ENCODE measurements around the gene DSCAM. TPM values are rescaled to one million over a fixed set of nuclear protein-coding genes. Genes with fewer than 3 reads are reported as not detected.

The DSCAM gene
- total RNA-seq, 1 donor from 2014 or later = 0.06 TPM

DNA sequence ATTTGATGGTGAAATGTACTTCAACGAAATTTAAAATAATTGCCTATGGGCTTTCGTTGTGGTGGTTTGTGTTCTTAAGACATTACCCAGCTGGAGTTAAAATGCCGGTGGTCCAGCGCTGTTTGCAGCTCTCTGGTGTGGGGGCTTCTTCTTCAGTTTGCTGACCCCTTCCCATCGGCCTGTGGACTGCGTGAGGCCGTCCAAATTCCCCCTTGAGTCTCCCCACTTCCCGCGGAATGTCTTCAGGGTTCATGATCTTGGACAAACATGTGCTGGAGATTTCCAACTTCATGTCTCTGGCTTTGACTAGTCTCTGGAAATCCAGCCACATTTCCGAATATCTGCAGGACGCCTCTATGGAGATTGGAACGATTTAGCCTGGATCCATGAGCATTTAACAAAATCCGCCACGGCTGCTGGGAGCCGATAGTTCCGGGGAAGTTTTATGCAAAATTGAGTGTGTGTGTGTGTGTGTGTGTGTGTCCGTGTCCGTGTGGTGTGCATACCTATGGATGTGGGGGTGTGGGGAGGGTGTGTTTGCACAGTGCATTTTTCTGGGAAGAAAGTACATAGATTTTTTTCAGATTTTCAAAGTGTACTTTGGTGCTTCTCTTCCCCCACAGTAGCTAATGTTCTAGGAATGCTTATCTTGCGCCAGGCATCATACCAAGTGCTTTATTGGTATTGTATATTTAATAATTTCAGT, 862.5 kb downstream of the DSCAM start:
- no peak overlapping the region for H3K4me3 ChIP-seq (ENCODE audit: low read depth, low read length)
- TF ChIP-seq CTCF (conservative IDR thresholded peaks at IDR 0.05; ENCODE audit: low read depth, low read length) = no peak
- DNase-seq (ENCODE audit: low read depth) = no peak

DNA sequence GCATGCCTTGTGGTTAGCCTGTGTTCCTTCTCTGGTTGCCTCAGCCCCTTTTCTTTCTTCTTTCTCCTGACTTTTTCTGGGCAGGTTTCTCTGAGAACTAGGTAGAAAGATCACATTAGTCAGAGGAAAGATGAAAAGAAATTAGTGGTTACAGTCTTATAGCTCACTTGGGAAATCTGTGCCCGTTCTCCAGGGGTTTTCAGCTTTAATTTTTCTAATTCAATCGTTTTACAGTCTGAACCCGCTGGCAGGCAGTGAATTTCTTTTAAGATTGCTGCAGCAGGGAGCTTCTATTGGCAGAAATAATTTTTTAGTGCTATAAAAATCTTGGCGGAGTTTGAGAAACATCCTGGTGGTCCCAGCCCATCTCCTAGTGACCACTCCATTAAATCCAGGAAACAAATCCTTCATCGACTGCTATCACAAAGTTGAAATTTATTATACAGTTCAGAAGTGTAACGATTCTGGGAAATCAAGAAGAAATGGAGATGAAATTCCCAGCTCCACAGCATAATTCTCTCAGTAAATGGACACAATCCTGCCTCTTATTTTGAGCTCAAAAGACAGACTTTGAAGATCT, 866.6 kb downstream of the DSCAM start:
- no peak for DNase-seq (ENCODE audit: low read depth)
- no peak overlapping the region for H3K4me3 ChIP-seq (ENCODE audit: low read depth, low read length)
- no peak for TF ChIP-seq CTCF (conservative IDR thresholded peaks at IDR 0.05; ENCODE audit: low read depth, low read length)

- no peak overlapping the region for H3K4me3 ChIP-seq (ENCODE audit: low read depth, low read length)
- no peak for DNase-seq (ENCODE audit: low read depth)
- TF ChIP-seq CTCF (conservative IDR thresholded peaks at IDR 0.05; ENCODE audit: low read depth, low read length) = no peak
Observed at GRCh38 chr21:39979321-39979720, 867.6 kb downstream of the DSCAM start.

GRCh38 chr21:39976800-39977199, 870.2 kb downstream of the DSCAM start:
- TF ChIP-seq CTCF (conservative IDR thresholded peaks at IDR 0.05; ENCODE audit: low read depth, low read length) = no peak
- H3K4me3 ChIP-seq (ENCODE audit: low read depth, low read length) = no peak overlapping the region
- no peak for DNase-seq (ENCODE audit: low read depth)

DNA sequence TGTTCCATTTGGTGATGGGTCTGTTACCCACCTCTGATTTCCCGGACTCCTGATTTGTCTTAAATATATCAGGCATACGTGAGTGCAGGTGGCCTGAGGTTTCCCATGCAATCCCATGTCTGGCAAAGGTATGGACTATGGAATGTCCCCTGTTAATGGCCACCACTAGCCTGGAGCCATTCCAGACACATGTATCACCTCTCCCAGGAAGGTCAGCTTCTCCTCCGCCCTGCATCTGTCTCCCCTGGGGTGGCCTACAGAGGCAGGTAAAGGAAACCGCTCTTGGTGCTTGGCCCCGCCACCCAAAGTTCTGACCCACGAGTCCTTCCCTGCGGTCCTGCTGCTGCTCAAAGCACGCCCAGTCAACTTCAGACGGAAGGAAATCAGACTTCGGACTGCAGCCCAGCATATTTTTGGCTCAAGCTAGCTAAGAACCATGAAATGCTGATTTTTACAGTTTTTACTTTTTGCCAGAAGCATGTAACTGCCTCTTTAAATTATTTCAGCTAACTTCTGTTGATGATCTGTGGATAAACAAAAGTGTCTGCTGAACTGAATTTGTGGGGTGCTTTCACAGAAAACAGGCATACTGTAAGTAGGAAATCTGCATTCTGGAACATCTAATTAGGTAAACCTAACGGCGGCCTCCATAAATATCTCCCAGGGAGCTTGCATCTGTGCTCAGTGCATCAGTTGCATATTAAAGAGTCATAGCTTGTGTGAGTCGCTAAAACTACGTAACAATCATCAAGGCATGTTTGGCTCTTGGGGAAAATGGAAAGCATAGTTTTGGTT, 873.8 kb downstream of the DSCAM start:
- no peak overlapping the region for H3K4me3 ChIP-seq (ENCODE audit: low read depth, low read length)
- no peak for TF ChIP-seq CTCF (conservative IDR thresholded peaks at IDR 0.05; ENCODE audit: low read depth, low read length)
- DNase-seq (ENCODE audit: low read depth) = no peak

DNA sequence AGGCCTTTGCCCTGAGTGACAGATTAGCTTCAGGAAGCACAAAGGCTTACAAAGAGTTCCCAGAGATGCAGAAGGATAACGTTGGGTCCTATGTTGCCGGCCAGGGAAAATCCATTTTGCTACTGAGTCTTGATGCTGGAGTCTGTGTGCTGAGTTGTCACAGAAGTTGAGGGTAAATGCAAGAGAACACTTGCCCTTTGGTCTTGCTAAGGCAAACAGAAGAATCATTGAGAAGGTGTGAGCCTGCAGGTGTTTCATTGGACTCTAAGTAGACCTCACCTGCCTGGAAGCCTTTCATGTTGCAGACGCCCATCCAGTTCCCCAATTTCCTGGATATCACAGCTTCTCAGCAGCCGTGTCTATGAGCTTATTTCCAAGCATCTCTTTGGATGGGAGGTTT, 874.5 kb downstream of the DSCAM start:
- H3K4me3 ChIP-seq (ENCODE audit: low read depth, low read length) = no peak overlapping the region
- no peak for TF ChIP-seq CTCF (conservative IDR thresholded peaks at IDR 0.05; ENCODE audit: low read depth, low read length)
- DNase-seq (ENCODE audit: low read depth) = no peak

Data from epithelial cell of proximal tubule (primary cell).